CD4-positive, alpha-beta T cell treated with Interleukin-10 for 1 hour (primary cell): ENCODE measurements around the gene IFNA6.

Experiments used
- DNase-seq: peaks from one replicate; pipeline ENCODE4 v3.0.0-alpha.2; 2020

IFNA6 gene

DNA sequence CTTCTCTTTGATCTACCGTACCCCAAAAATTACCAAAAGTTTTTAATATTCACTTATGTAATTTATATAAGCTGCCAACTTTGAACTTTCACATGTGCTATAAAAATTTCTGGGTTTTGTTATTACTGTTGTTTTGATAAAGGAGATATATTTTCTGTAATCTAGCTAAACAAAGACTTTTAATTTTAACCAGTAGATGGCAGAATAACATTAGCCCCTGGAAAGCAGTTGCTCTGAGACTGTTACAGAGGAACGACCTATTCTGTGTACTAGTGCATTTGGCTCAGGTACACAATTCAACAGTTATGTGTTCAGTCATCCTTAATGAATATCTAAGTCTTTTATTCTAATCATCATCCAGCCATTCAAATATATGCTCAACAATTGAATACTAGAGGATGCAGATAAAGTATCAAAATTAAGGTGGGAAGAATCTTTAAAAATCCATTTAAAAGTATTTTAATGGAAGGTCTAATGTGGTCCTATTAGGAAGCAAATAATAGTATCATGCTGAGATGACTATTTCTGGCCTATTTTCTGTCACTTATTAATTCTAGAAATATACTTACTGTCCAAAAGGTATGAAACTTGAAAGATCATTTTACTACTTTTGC is 24.1 kb downstream of the IFNA6 start:
- DNase-seq, result peak; percentile 71

DNA sequence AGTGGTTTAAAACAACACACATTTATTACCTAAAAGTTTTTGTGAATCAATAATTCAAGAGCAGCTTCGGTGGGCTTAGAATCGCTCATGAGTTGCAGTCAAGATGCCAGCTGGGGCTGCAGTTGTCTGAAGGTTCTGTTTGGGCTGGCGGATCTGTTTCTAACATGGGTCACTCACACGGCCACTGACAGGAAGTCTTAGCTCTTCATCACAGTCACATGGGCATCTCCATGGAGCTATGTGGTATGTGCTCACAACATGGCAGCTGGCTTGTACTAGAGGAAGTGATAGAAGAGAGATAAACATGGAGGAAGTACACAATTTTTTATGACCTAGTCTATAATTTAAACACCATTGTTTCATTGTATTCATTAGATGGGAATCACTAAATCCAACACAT is 26.6 kb downstream of the IFNA6 start:
- DNase-seq, result no peak

DNA sequence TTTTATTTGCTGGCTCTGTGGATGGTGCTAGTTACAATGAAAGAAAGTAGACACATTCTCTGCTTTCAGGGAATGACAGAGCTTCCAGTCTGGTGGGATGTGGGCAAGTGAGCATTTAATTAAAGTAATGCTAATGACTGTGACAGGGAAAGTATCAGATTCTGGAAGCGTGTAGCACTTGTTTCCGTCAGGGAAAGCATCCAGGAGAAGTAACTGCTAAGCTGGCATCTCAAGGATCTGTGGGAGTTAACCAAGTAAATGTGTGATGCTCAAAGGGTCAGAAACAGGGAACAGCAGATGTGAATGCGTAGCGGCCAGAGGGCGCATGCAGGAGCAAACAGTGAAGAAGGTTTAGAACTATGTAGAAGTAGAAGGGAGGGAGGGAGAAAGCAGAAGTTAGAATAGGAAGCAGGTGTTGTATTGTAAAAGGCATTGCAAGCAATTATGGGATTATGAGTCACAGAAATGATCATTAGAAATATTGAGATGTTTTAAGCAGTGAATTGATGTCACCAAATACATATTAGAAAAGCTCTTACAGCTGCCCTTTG is 27.7 kb downstream of the IFNA6 start:
- DNase-seq, result no peak

DNA sequence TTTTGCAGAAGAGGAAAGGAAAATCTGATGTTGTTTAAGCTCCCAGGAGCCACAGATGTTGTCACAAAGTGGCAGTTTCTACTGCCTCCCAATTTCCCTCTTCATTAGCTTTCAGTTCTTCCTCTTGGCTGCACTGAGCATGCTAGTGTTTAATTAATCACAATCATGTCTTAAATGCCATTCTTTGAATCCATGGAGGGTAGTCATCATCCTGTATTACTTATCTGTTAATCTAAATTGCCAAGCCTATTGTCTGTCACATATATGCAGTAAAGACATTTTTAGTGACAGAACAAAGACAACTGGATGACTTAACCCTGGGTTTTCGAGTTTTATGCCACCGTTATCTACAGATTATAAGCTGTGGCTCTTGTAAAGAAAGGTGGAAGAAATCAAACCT is 30.2 kb downstream of the IFNA6 start:
- no peak for DNase-seq

DNA sequence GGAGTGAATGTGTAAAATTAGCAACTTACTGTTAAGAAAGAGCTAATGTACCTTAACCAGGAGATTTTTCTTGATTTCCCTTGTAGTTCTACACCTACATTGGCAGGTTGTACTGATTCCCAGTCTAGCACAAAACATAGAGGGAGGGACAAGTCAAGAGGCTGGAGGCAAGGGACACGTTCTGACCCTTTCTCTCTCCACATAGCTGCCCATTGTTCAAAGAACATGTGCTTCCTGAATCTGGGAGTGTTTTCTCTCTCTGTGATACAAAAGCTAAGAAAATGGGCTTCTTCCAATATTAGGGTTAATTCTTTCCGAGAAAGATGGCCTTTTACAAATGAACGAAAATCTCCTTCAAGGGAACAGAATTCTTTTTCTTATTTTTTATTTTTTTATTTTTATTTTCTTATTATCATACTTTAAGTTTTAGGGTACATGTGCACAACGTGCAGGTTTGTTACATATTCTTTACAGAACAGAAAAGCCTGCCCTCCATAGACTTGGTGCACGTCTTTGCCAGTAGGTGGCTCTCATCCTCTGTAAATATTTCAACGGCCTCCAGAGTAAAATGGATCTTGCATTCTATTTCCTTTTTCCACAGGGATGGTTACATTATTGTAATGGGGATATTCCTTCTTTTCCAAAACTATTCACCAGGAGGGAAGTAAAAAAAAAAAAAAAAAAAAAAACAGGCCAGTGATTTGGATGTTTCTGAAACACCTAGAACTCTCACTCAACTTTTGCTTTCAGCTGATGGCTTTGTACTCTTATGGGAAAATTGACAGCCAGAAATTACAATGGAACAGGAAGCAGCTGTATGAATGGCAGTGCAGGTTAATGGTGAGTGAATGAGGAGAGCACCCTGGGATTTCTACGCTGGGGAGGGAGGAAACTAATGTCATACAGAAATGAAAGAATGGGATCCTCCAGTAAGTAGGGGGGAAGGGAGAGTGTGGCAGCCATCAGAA is 32.4 kb downstream of the IFNA6 start:
- DNase-seq, result peak; percentile 42

DNA sequence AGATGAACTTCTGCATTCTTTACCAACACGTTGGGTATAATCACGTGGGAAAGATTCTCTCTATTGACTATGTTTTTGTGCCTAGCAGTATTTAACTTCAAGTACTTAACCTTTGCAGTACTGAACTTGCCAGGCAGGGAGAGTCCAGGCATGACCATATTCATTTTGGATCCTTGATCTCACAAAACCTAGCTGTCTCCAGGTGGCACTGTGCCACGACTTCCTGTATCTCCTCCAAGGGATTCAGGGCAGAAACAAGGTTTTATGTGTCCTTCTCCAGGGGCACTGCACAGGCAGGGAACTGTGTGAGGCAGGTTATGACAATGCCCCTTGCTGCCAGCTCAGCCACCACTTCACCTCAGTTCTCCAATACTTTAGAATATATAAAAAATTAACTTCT is 33.8 kb downstream of the IFNA6 start:
- no peak for DNase-seq

DNA sequence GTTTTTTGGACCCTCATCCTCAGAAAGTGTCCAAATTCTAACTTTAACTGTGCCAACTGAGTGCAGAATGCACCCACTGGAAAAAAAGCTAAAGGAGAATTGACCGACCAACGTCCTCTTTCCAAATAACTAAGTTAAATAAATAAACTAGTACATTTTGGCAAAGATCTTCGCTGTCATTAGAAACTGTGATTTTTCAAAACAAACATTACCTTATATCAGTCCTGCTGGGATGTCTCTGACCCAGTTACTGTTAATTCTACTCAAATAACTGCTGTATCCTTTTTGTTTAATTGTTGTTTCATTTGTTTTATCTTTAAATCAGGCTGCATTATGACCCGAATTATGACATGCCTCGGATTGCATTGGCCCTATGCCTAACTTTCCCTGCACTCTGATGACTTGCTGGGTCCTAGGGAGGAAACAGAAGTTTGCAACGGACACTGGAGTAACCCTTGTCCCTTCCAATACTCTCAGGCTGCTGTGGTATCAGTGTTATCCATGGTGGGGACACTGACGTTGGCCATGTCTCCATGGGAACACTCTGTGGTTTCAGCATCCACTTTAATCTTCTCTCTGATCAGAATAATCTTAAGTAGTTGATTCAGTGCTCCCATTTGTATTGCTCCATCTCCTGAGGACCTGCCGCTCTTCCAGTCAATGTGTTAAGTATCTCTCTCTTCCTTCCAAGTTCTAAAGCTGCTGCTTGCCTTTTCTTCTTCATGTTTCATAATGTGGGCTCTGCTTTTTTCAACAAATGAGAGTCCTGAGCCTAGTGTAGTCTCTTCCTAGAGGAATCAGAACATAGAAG is 34.5 kb downstream of the IFNA6 start:
- no peak for DNase-seq

DNA sequence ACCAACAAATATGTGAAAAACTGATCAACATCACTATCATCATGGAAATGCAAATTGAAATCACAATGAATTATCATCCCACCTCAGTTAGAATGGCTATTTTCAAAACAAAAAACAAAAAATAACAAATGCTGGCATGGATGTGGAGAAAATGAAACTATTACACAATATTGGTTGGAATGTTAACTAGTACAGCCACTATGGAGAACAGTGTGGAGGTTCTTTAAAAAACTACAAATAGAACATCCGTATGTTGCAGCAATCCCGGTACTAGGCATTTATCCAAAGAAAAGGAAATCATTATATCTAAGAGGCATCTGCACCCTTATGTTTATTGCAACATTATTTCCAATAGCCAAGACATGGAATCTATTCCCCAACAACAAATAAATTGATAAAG is 36.5 kb downstream of the IFNA6 start:
- no peak for DNase-seq

DNA sequence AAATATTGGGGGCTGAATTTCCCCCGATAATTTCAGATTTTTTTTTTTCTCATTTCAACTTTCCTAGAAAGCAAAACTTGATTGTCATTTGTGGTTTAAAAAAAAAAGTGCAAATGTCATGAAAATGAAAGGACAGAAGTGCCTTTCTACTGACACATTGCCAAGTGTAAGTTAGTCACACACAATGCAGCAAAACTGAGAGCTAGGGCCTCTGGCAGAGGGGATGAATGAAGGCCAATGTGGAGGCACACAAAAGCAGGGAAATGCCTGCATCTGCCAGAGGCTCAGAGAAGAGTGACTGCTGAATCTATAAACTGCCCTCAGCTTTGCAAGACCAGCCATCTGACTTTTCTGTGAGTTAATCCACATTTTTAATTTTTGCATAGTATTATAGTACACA is 38.8 kb downstream of the IFNA6 start:
- DNase-seq, result no peak

DNA sequence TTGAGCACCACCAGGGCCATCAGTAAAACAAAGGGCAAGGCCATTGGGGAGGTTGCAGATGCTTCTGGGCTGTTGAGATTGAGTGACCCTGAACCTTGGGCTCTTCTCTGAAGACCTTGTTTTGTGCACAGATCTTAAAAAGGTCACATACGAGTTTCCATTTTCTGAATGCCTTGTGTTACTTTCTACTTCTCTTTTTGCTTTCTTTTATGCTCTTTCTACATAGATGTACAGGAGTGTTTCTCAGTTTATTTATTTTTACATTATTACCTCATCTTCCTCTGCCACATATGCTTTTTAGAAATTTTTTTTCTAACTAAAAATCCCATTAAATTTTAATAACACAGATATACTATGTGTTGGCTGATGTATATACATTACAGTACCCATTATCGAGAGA is 45.5 kb downstream of the IFNA6 start, which contains the start of gene IFNA5:
IFNA5 (minus strand) TSS at position 101 of the 400 bp plus-strand sequence; CDS start at position 44, 57 bp downstream.
- no peak for DNase-seq
